ENCODE data around the gene RIMS1. TPM values are rescaled to one million over a fixed set of nuclear protein-coding genes. Genes with fewer than 3 reads are reported as not detected.
"Not testable (repeated sequence)": the region's sequence is repeated elsewhere in the genome, so short reads cannot be mapped to it uniquely, and the experiment has no call there.

Gene RIMS1
- total RNA-seq, 4 donors from 2014 or later, result 0.63 to 2.4 (median 1.6) TPM

DNA sequence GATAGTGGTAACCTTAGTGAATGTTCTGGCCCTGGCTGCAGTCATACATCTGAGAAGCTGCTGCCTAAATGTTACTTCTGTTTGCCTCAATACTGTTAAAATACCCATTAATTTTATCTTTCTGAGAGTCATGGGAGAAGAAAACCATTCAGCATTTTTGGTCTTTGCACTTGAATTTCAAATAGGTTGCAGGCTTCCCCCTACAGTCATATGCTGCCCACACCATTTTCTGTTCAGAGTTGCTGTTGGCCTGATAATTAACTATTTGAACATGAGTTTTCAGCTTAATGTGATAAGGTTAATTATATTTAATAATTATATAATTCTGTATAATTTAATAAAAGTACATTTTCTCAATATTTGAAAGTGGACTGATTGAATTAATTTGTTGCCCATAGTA, 410.0 kb downstream of the RIMS1 start:
- no peak for TF ChIP-seq CTCF (IDR thresholded peaks at IDR 0.05)
- DNase-seq (ENCODE audit: low spot score) (no peak), ATAC-seq (ENCODE audit: low FRiP score) (no peak)

GRCh38 chr6:72305971-72306370, 419.6 kb downstream of the RIMS1 start:
- no peak for TF ChIP-seq CTCF (IDR thresholded peaks at IDR 0.05)
- ATAC-seq (ENCODE audit: low FRiP score), result no peak
- DNase-seq (ENCODE audit: low spot score), result no peak

- ATAC-seq (ENCODE audit: low FRiP score) (no peak), DNase-seq (ENCODE audit: low spot score) (no peak)
Observed at GRCh38 chr6:72316675-72317380, 430.5 kb downstream of the RIMS1 start.

GRCh38 chr6:72321788-72322187, 435.4 kb downstream of the RIMS1 start:
- ATAC-seq (ENCODE audit: low FRiP score), result no peak
- DNase-seq (ENCODE audit: low spot score), result no peak
- no peak for TF ChIP-seq CTCF (IDR thresholded peaks at IDR 0.05)

More at GRCh38 chr6:72316675-72317380, 430.5 kb downstream of the RIMS1 start:
- TF ChIP-seq CTCF (IDR thresholded peaks at IDR 0.05), result no peak

DNA sequence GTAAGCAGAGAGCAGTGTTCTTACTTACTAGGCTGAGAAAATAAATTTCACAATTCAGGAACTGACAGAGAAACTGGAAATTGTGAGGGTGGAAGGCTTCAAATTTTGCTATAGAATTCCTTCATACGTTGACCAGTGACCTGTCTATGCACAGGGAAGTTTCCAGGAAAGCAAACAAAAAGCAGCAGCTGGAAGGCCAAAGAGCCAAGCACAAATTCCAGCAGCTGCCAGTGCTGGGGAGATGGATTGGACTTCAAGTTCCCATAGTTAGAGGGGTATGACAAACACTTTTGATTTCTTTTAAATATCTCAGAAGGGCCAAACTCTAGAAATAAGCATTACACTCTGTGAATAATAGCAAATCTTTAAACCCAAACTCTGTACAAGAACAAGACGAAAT, 436.4 kb downstream of the RIMS1 start:
- ATAC-seq (ENCODE audit: low FRiP score) (no peak), DNase-seq (ENCODE audit: low spot score) (no peak)
- TF ChIP-seq CTCF (IDR thresholded peaks at IDR 0.05), result no peak

DNA sequence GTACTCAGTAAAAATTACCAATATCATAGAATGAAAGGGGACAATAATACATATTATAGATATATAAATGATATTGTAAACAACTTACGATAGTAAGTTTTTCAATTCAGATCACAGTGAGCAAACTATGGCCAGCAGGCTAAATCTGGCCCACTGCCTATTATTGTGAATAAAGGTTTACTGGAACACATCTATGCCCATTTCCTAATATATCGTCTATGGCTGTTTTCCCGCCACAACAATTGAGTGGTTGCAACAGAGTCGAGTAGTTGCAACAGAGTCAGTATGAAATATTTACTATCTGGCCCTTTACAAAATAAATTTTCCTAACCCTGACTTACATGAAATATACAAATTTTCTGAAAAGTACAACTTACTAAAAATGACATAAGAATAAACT, 438.2 kb downstream of the RIMS1 start:
- no peak for ATAC-seq (ENCODE audit: low FRiP score)
- no peak for TF ChIP-seq CTCF (IDR thresholded peaks at IDR 0.05)
- no peak for DNase-seq (ENCODE audit: low spot score)

GRCh38 chr6:72328775-72329174, 442.4 kb downstream of the RIMS1 start:
- DNase-seq (ENCODE audit: low spot score) (no peak), ATAC-seq (ENCODE audit: low FRiP score) (no peak)
- TF ChIP-seq CTCF (IDR thresholded peaks at IDR 0.05), result no peak

- DNase-seq (ENCODE audit: low spot score); ATAC-seq (ENCODE audit: low FRiP score): not testable (repeated sequence)
Observed at GRCh38 chr6:72335203-72335602, 448.9 kb downstream of the RIMS1 start.
